HepG2 (cell line): ENCODE measurements around the gene CELSR3. TPM values are rescaled to one million over a fixed set of nuclear protein-coding genes. Genes with fewer than 3 reads are reported as not detected.

Experiments used
- ATAC-seq: fragments of 200-7000 bp; cut with Tn5 transposase; 3 replicates; pipeline ENCODE4 v1.9.1; 2020; ENCODE audit warnings: mild to moderate bottlenecking, moderate library complexity
- BruUV-seq: library from RNA; stranded (reverse); fragments of 400-500 nt; replicated peaks from 2 replicates; lab custom pipeline; 2021; lab: Mats Ljungman, UMichigan
- CTCF ChIA-PET: fragments of 300-600 bp; formaldehyde crosslinking; extraction: SDS; loops from one replicate; lab custom pipeline; 2021; ENCODE audit warnings: low total read pairs, inconsistent platforms, low intra/inter-chr PET ratio; lab: Yijun Ruan, JAX
- POLR2A ChIA-PET: fragments of 350-600 bp; sonication (Branson Sonifier 250); formaldehyde crosslinking; loops from one replicate; lab custom pipeline; 2020; ENCODE audit warnings: antibody characterized with exemption, inconsistent platforms; lab: Yijun Ruan, JAX
- DNase-seq: peaks from one replicate; pipeline ENCODE4 v3.0.0-alpha.2; 2015; ENCODE audit warnings: low spot score
- FAIRE-seq: peaks from 3 replicates; lab custom pipeline; 2011; peaks lifted over from hg19 to GRCh38; lab: Jason Lieb, UNC
- H2AFZ ChIP-seq: one replicate; pipeline ENCODE4 v1.6.1; 2011; ENCODE audit warnings: low read length, inconsistent platforms
- H3K27ac ChIP-seq: fragments of 300-600 bp; 3 replicates; pipeline ENCODE4 v1.8.0; 2011; ENCODE audit warnings: mixed run types, mild to moderate bottlenecking, mixed read lengths, low read length, inconsistent platforms; ENCODE audit not compliant: insufficient read depth; ENCODE audit errors: extremely low read length
- H3K27me3 ChIP-seq, 2 experiments: fragments of 200-600 bp in 1 of 2; 2 replicates in 1 of 2; 3 replicates in 1 of 2; pipeline versions ENCODE4 v1.6.0 to v1.8.0; 2011; ENCODE audit warnings: low read length in 2 of 2, mild to moderate bottlenecking in 2 of 2, moderate library complexity in 2 of 2, inconsistent platforms in 1 of 2; ENCODE audit not compliant: insufficient read depth in 2 of 2, control insufficient read depth in 1 of 2
- H3K36me3 ChIP-seq, 2 experiments: fragments of 200-600 bp in 1 of 2; replicated peaks in 1 of 2; 2 replicates in 1 of 2; 3 replicates in 1 of 2; pipeline versions ENCODE4 v1.5.1 to v1.8.0; 2011; ENCODE audit warnings: low read length in 2 of 2, inconsistent platforms in 1 of 2; ENCODE audit not compliant: insufficient read depth in 2 of 2, control insufficient read depth in 1 of 2
- H3K4me1 ChIP-seq: 2 replicates; pipeline ENCODE4 v1.5.1; 2012; ENCODE audit warnings: low read length, inconsistent platforms; ENCODE audit not compliant: insufficient read depth
- H3K4me2 ChIP-seq: 2 replicates; pipeline ENCODE4 v1.6.0; 2011; ENCODE audit warnings: low read depth, low read length, inconsistent platforms
- H3K4me3 ChIP-seq, 3 experiments: fragments of 200-600 bp in 1 of 3; sonication (generic), shearing (Covaris generic) in 1 of 3; replicated peaks in 1 of 3; 2 replicates each; pipeline ENCODE4 v1.5.1; 2011 to 2016; ENCODE audit warnings: low read length in 3 of 3, inconsistent platforms in 2 of 3, low read depth in 2 of 3, mild to moderate bottlenecking in 2 of 3, control low read depth in 1 of 3, mixed read lengths in 1 of 3; ENCODE audit not compliant: insufficient read depth in 1 of 3
- H3K79me2 ChIP-seq: one replicate; pipeline ENCODE4 v1.6.1; 2011; ENCODE audit warnings: low read length, inconsistent platforms; ENCODE audit not compliant: insufficient read depth
- H3K9ac ChIP-seq: 2 replicates; pipeline ENCODE4 v1.6.0; 2011; ENCODE audit warnings: mild to moderate bottlenecking, low read depth, low read length, inconsistent platforms; ENCODE audit not compliant: insufficient read depth
- H3K9me3 ChIP-seq: 2 replicates; pipeline ENCODE4 v1.5.1; 2012; ENCODE audit warnings: mild to moderate bottlenecking, low read length
- H4K20me1 ChIP-seq: 2 replicates; pipeline ENCODE4 v1.6.0; 2011; ENCODE audit warnings: inconsistent platforms, mild to moderate bottlenecking, low read length, moderate library complexity; ENCODE audit not compliant: insufficient read depth
- ARNT2 ChIP-seq: sonication (generic); formaldehyde crosslinking; IDR thresholded peaks from 2 replicates; pipeline ENCODE4 v1.8.0; 2022; ENCODE audit warnings: mild to moderate bottlenecking, low read depth, missing genetic modification reagents, moderate library complexity
- CBX2 ChIP-seq, 2 experiments: fragments of 200-600 bp in 1 of 2; sonication (generic); formaldehyde crosslinking in 1 of 2; IDR thresholded peaks; 2 replicates each; pipeline versions ENCODE4 v1.7.0 to v1.8.1; 2018 to 2022; ENCODE audit warnings: low read depth in 2 of 2, low read length in 1 of 2, mild to moderate bottlenecking in 1 of 2, missing genetic modification reagents in 1 of 2
- FOXK1 ChIP-seq: sonication (generic); formaldehyde crosslinking; IDR thresholded peaks from 2 replicates; pipeline ENCODE4 v1.4.0; 2020; ENCODE audit warnings: low read depth, missing genetic modification reagents, borderline replicate concordance
- GPN1 ChIP-seq: sonication (generic); formaldehyde crosslinking; IDR thresholded peaks from 2 replicates; pipeline ENCODE4 v1.5.1; 2020; ENCODE audit warnings: missing genetic modification reagents, borderline replicate concordance
- HNRNPL ChIP-seq: fragments of 200-400 bp; formaldehyde crosslinking; IDR thresholded peaks from 2 replicates; pipeline ENCODE4 v1.6.1; 2017; ENCODE audit warnings: mild to moderate bottlenecking, low read depth, low read length
- ISL2 ChIP-seq: sonication (generic); formaldehyde crosslinking; IDR thresholded peaks from 2 replicates; pipeline ENCODE4 v1.5.0; 2020; ENCODE audit warnings: missing genetic modification reagents
- JUN ChIP-seq: sonication (generic); formaldehyde crosslinking; IDR thresholded peaks from 2 replicates; pipeline ENCODE4 v1.4.0; 2020; ENCODE audit warnings: mild to moderate bottlenecking, missing genetic modification reagents
- NCOR1 ChIP-seq: fragments of 200-600 bp; sonication (generic); IDR thresholded peaks from 2 replicates; pipeline ENCODE4 v1.7.0; 2017; ENCODE audit warnings: antibody characterized with exemption, low read length, borderline replicate concordance
- NFYB ChIP-seq: sonication (generic); formaldehyde crosslinking; IDR thresholded peaks from 2 replicates; pipeline ENCODE4 v1.4.0; 2020; ENCODE audit warnings: missing genetic modification reagents
- NONO ChIP-seq, 2 experiments: fragments of 450-650 bp in 1 of 2; sonication (generic) in 1 of 2; formaldehyde crosslinking in 1 of 2; IDR thresholded peaks in 1 of 2; conservative IDR thresholded peaks in 1 of 2; 2 replicates each; pipeline versions ENCODE4 v1.6.1 to v1.8.0; 2017 to 2022; ENCODE audit warnings: mild to moderate bottlenecking in 1 of 2, missing genetic modification reagents in 1 of 2, moderate library complexity in 1 of 2
- NR0B2 ChIP-seq: sonication (generic); formaldehyde crosslinking; IDR thresholded peaks from 2 replicates; pipeline ENCODE4 v1.4.0; 2020; ENCODE audit warnings: mild to moderate bottlenecking, missing genetic modification reagents
- PAF1 ChIP-seq: IDR thresholded peaks from 2 replicates; pipeline ENCODE4 v1.6.1; 2016; ENCODE audit warnings: missing genetic modification reagents, missing compliant biosample characterization
- SSRP1 ChIP-seq: IDR thresholded peaks from 2 replicates; pipeline ENCODE4 v1.6.1; 2016; ENCODE audit warnings: control low read depth
- TAF15 ChIP-seq: fragments of 200-400 bp; formaldehyde crosslinking; IDR thresholded peaks from one replicate; pipeline ENCODE4 v1.6.1; 2018; ENCODE audit warnings: mild to moderate bottlenecking, low read depth, low read length; ENCODE audit not compliant: poor library complexity, severe bottlenecking
- ZBTB44 ChIP-seq: sonication (generic); formaldehyde crosslinking; IDR thresholded peaks from 2 replicates; pipeline ENCODE4 v1.4.0; 2020; ENCODE audit warnings: missing genetic modification reagents
- ZFAT ChIP-seq: sonication (generic); formaldehyde crosslinking; conservative IDR thresholded peaks from 2 replicates; pipeline ENCODE4 v1.8.1; 2023; ENCODE audit warnings: missing genetic modification reagents, inconsistent platforms
- ZKSCAN5 ChIP-seq: sonication (generic); formaldehyde crosslinking; IDR thresholded peaks from 2 replicates; pipeline ENCODE4 v1.5.1; 2020; ENCODE audit warnings: mild to moderate bottlenecking, missing genetic modification reagents
- ZNF235 ChIP-seq: sonication (generic); formaldehyde crosslinking; IDR thresholded peaks from 2 replicates; pipeline ENCODE4 v1.8.1; 2023; ENCODE audit warnings: mild to moderate bottlenecking, missing genetic modification reagents, borderline replicate concordance
- ZNF614 ChIP-seq: IDR thresholded peaks from 2 replicates; pipeline ENCODE4 v1.6.1; 2018; ENCODE audit warnings: missing biosample characterization, missing genetic modification reagents, inconsistent platforms, borderline replicate concordance
- ZNF878 ChIP-seq: sonication (generic); formaldehyde crosslinking; IDR thresholded peaks from 2 replicates; pipeline ENCODE4 v1.8.1; 2023; ENCODE audit warnings: mild to moderate bottlenecking, missing genetic modification reagents, moderate library complexity
- WGBS: methylation state at CpG from one replicate; pipeline ENCODE4 v1.1.6; 2017; ENCODE audit warnings: low lambda C conversion rate; 5-methylcytosine and 5-hydroxymethylcytosine counted together
- in situ Hi-C: cut with HindIII; loops from 2 replicates; pipeline ENCODE4 v1.10.0; 2017; ENCODE audit warnings: low pct_unique_long_range_greater_than_20kb; ENCODE audit not compliant: extremely low pct_ligation_motif_present
- intact Hi-C: fragments of 100-400 bp; cut with micrococcal nuclease; formaldehyde crosslinking; loops from one replicate; pipeline ENCODE4 v1.10.0; 2022; ENCODE audit not compliant: unreplicated experiment
- polyA plus RNA-seq, 8 experiments: library from polyadenylated mRNA; depleted of rRNA in 3 of 8; stranded (reverse) in 7 of 8; unstranded in 1 of 8; fragments of >200 nt; fragmentation: Illumina TruSeq in 4 of 8; extraction: Trizol in 4 of 8; gene quantifications; 2 replicates each; pipeline versions ENCODE4 v1.2.1 to v1.2.3, GENCODE V29; 2011 to 2016; ENCODE audit warnings: low read depth in 4 of 8, missing spikeins in 1 of 8, mixed read lengths in 1 of 8; ENCODE audit not compliant: insufficient read depth in 1 of 8
- total RNA-seq, 5 experiments: library from RNA; depleted of rRNA; stranded (reverse); fragments of >200 nt; fragmentation: Illumina TruSeq; extraction: Trizol; gene quantifications; 2 replicates each; pipeline ENCODE4 v1.2.3, GENCODE V29; 2016; ENCODE audit warnings: low read depth in 1 of 5
- TF ChIP-seq, protein P1 (sequence below): sonication (generic); formaldehyde crosslinking; IDR thresholded peaks from 2 replicates; pipeline ENCODE4 v1.5.1; 2020; ENCODE audit warnings: missing genetic modification reagents, mild to moderate bottlenecking, borderline replicate concordance

The CELSR3 gene
- total and polyA plus RNA-seq, 2 of the 13 experiments (the other 11 are each of a cell fraction or from before 2014, with no cell fraction given), result 5.4 to 6.7 TPM

DNA sequence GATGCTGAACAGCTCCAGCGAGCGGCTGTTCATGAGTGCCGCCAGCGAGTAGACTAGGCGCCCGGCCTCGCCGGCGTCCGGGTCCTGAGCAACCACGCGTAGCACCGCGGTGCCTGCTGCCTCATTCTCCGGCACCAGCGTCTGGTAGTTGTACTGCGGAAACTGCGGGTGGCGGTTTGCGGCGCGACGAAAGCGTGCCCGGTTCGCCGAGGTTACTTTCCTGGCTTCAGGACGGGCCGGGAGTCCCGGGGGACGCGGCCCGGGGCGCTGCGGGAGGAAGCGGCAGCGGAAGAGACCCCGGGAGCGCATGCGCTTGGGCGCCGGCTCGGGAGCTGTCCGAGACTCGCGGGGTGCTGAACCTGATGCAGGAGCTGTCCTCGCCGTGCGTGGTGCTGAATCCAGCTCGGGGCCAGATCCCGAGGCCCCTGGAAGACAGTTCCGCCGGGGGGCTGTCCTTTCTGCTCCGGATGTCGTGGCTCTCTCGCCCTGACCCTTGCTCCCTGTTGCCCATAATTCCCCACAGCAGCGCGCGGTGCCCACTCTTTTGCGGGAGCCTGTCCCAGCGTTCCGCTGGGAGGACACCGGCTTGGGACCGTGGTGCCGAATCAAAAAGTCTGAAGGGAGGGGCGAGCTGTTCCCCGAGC, 1.1 kb downstream of the CELSR3 start:
- no peaks in the 10 kb centered on the region for H3K27me3 ChIP-seq
- BruUV-seq, result no TSS peak
- peak overlapping the region; percentile 79 for H3K27ac ChIP-seq
- FAIRE-seq, result no peak
- H4K20me1 ChIP-seq, result peaks cover 6% of the 10 kb centered on the region
- ATAC-seq, result peak; percentile 12
- no peak overlapping the region for H2AFZ ChIP-seq
- intact Hi-C loops (no loop called here), in situ Hi-C loops (no loop called here)
- POLR2A ChIA-PET, result interaction anchor here (0.6 to 4.0 kb wide), 12 partner anchors 25 to 222 kb away, joined by 3 to 40 read pairs (median 4); partner anchors contain the start of genes CCDC51, IP6K2, PFKFB4 and SLC26A6
- H3K79me2 ChIP-seq, result no peaks in the 10 kb centered on the region
- peak overlapping the region; percentile 56 to 77 (median 58); a peak in 5 of 6 replicates for H3K4me3 ChIP-seq
- H3K9ac ChIP-seq, result peak overlapping the region; percentile 68
- CTCF ChIA-PET, result no interaction called here
- peak; percentile 52 for DNase-seq
- H3K4me2 ChIP-seq, result peak overlapping the region; percentile 67
- H3K4me1 ChIP-seq, result peaks cover 21% of the 10 kb centered on the region
- WGBS, result 62% methylated on average over 10 of the region's 67 CpGs
- peaks cover 1 to 3% of the 10 kb centered on the region in 2 experiments; a peak in 2 of 5 replicates for H3K36me3 ChIP-seq
- no peaks in the 10 kb centered on the region for H3K9me3 ChIP-seq
- peak; percentile 63 for TF ChIP-seq TAF15
- TF ChIP-seq ZNF235 (CRISPR knock-in tag), result peak; percentile 100
- TF ChIP-seq ZNF614 (CRISPR knock-in tag), result peak; percentile 100
- peak; percentile 100 for TF ChIP-seq ZBTB44
- TF ChIP-seq NCOR1, result no peak
- TF ChIP-seq ZNF878 (CRISPR knock-in tag), result peak; percentile 100
- TF ChIP-seq, protein P1, sequence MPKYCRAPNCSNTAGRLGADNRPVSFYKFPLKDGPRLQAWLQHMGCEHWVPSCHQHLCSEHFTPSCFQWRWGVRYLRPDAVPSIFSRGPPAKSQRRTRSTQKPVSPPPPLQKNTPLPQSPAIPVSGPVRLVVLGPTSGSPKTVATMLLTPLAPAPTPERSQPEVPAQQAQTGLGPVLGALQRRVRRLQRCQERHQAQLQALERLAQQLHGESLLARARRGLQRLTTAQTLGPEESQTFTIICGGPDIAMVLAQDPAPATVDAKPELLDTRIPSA (CRISPR knock-in tag), result peak; percentile 100
- peak; percentile 79 for TF ChIP-seq NFYB (CRISPR knock-in tag)
- TF ChIP-seq CBX2 (IDR thresholded peaks at IDR 0.05; ENCODE audit: low read depth, low read length), result no peak
- peak; percentile 97; the same call in 1 of the 2 replicates for TF ChIP-seq CBX2 (CRISPR knock-in tag; IDR thresholded peaks at IDR 0.05; ENCODE audit: low read depth)
- peak; percentile 100 for TF ChIP-seq ARNT2 (CRISPR knock-in tag)
- peak; percentile 100 for TF ChIP-seq FOXK1 (CRISPR knock-in tag)
- peak; percentile 98 for TF ChIP-seq ZFAT
- peak; percentile 96 for TF ChIP-seq ZKSCAN5 (CRISPR knock-in tag)
- peak; percentile 95 for TF ChIP-seq PAF1 (CRISPR knock-in tag)
- no peak for TF ChIP-seq NONO (IDR thresholded peaks at IDR 0.05)
- peak; percentile 90 for TF ChIP-seq NONO (CRISPR knock-in tag; conservative IDR thresholded peaks at IDR 0.05)
- no peak for TF ChIP-seq HNRNPL
- peak; percentile 95 for TF ChIP-seq SSRP1 (CRISPR knock-in tag)
- TF ChIP-seq ISL2 (CRISPR knock-in tag), result peak; percentile 99
- peak; percentile 99 for TF ChIP-seq GPN1 (CRISPR knock-in tag)
- peak; percentile 100 for TF ChIP-seq NR0B2 (CRISPR knock-in tag)
- peak; percentile 97 for TF ChIP-seq JUN (CRISPR knock-in tag)
